HepG2 (cell line): ENCODE results near the gene GATA5. TPM values are rescaled to one million over a fixed set of nuclear protein-coding genes. Genes with fewer than 3 reads are reported as not detected.

Experiments
- GPN1 ChIP-seq: sonication (generic); formaldehyde crosslinking; IDR thresholded peaks from 2 replicates; pipeline ENCODE4 v1.5.1; 2020; ENCODE audit warnings: missing genetic modification reagents, borderline replicate concordance
- KLF16 ChIP-seq, 2 experiments: sonication (generic) in 1 of 2; formaldehyde crosslinking in 1 of 2; IDR thresholded peaks; 2 replicates each; pipeline versions ENCODE4 v1.6.1 to v1.8.0; 2016 to 2023; ENCODE audit warnings: missing genetic modification reagents in 2 of 2, missing compliant biosample characterization in 1 of 2
- MATR3 ChIP-seq: sonication (generic); formaldehyde crosslinking; IDR thresholded peaks from 2 replicates; pipeline ENCODE4 v1.4.0; 2020; ENCODE audit warnings: missing genetic modification reagents
- NFKB2 ChIP-seq: sonication (generic); formaldehyde crosslinking; IDR thresholded peaks from 2 replicates; pipeline ENCODE4 v1.4.0; 2020; ENCODE audit warnings: missing genetic modification reagents, borderline replicate concordance
- ZFX ChIP-seq: sonication (generic); formaldehyde crosslinking; IDR thresholded peaks from 2 replicates; pipeline ENCODE4 v1.4.0; 2020; ENCODE audit warnings: mild to moderate bottlenecking, low read depth, missing genetic modification reagents, moderate library complexity
- ZNF101 ChIP-seq: sonication (generic); formaldehyde crosslinking; IDR thresholded peaks from 2 replicates; pipeline ENCODE4 v1.4.0; 2020; ENCODE audit warnings: mild to moderate bottlenecking, low read depth, missing genetic modification reagents, borderline replicate concordance
- ZNF337 ChIP-seq: sonication (generic); formaldehyde crosslinking; IDR thresholded peaks from 2 replicates; pipeline ENCODE4 v1.5.1; 2020; ENCODE audit warnings: missing genetic modification reagents, low read depth, mild to moderate bottlenecking, borderline replicate concordance
- polyA plus RNA-seq, 8 experiments: library from polyadenylated mRNA; depleted of rRNA in 3 of 8; stranded (reverse) in 7 of 8; unstranded in 1 of 8; fragments of >200 nt; fragmentation: Illumina TruSeq in 4 of 8; extraction: Trizol in 4 of 8; gene quantifications; 2 replicates each; pipeline versions ENCODE4 v1.2.1 to v1.2.3, GENCODE V29; 2011 to 2016; ENCODE audit warnings: low read depth in 4 of 8, missing spikeins in 1 of 8, mixed read lengths in 1 of 8; ENCODE audit not compliant: insufficient read depth in 1 of 8
- total RNA-seq, 5 experiments: library from RNA; depleted of rRNA; stranded (reverse); fragments of >200 nt; fragmentation: Illumina TruSeq; extraction: Trizol; gene quantifications; 2 replicates each; pipeline ENCODE4 v1.2.3, GENCODE V29; 2016; ENCODE audit warnings: low read depth in 1 of 5
- TF ChIP-seq, protein P1 (sequence below): sonication (generic); formaldehyde crosslinking; IDR thresholded peaks from 2 replicates; pipeline ENCODE4 v1.4.0; 2020; ENCODE audit warnings: missing genetic modification reagents, borderline replicate concordance
- TF ChIP-seq, protein P2 (sequence below): sonication (generic); formaldehyde crosslinking; IDR thresholded peaks from 2 replicates; pipeline ENCODE4 v1.4.0; 2020; ENCODE audit warnings: missing genetic modification reagents
- TF ChIP-seq, protein P3 (sequence below): sonication (generic); formaldehyde crosslinking; IDR thresholded peaks from 2 replicates; pipeline ENCODE4 v1.4.0; 2020; ENCODE audit warnings: missing genetic modification reagents, borderline replicate concordance
- TF ChIP-seq, protein P4 (sequence below), 2 experiments: sonication (generic) in 1 of 2; formaldehyde crosslinking in 1 of 2; IDR thresholded peaks; 2 replicates each; pipeline versions ENCODE4 v1.4.0 to v1.6.1; 2018 to 2020; ENCODE audit warnings: missing genetic modification reagents in 2 of 2, borderline replicate concordance in 1 of 2, low read depth in 1 of 2, mild to moderate bottlenecking in 1 of 2, missing biosample characterization in 1 of 2

The GATA5 gene
- total and polyA plus RNA-seq, 2 of the 13 experiments (the other 11 are each of a cell fraction or from before 2014, with no cell fraction given): 0.12 to 0.20 TPM

DNA sequence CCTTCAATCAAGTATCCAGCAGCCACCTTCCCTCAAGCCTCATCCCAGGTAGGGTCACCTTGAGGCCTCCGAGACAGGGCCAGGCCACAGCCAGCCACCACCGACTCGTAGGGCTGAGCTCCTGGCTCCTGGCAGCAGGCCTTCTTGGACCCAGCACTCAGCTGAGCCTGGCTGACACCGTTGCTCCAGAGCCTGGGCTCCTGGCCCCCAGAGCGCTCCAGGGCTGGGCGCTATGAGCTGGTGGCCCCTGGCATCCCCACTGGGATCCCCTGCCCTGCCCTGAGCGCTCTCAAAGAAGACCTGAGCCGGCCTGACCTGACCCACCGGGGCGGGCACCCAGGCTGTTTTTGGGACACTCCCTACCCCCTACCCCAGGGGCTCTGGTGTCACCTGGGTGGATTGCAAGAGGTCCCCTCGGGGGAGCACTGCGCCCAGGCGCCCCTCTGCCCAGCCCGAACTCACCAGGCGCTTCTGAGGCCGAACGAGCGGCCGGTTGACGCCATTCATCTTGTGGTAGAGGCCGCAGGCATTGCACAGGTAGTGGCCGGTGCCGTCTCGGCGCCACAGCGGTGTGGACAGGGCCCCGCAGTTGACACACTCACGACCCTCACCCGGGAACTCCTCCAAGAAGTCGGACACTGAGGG lies 2.7 kb downstream of the GATA5 start (continued):
- TF ChIP-seq, protein P1, sequence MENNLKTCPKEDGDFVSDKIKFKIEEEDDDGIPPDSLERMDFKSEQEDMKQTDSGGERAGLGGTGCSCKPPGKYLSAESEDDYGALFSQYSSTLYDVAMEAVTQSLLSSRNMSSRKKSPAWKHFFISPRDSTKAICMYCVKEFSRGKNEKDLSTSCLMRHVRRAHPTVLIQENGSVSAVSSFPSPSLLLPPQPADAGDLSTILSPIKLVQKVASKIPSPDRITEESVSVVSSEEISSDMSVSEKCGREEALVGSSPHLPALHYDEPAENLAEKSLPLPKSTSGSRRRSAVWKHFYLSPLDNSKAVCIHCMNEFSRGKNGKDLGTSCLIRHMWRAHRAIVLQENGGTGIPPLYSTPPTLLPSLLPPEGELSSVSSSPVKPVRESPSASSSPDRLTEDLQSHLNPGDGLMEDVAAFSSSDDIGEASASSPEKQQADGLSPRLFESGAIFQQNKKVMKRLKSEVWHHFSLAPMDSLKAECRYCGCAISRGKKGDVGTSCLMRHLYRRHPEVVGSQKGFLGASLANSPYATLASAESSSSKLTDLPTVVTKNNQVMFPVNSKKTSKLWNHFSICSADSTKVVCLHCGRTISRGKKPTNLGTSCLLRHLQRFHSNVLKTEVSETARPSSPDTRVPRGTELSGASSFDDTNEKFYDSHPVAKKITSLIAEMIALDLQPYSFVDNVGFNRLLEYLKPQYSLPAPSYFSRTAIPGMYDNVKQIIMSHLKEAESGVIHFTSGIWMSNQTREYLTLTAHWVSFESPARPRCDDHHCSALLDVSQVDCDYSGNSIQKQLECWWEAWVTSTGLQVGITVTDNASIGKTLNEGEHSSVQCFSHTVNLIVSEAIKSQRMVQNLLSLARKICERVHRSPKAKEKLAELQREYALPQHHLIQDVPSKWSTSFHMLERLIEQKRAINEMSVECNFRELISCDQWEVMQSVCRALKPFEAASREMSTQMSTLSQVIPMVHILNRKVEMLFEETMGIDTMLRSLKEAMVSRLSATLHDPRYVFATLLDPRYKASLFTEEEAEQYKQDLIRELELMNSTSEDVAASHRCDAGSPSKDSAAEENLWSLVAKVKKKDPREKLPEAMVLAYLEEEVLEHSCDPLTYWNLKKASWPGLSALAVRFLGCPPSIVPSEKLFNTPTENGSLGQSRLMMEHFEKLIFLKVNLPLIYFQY (CRISPR knock-in tag): no peak
- no peak for TF ChIP-seq ZNF101
- no peak for TF ChIP-seq NFKB2 (CRISPR knock-in tag)
- TF ChIP-seq ZNF337: no peak
- TF ChIP-seq, protein P2, sequence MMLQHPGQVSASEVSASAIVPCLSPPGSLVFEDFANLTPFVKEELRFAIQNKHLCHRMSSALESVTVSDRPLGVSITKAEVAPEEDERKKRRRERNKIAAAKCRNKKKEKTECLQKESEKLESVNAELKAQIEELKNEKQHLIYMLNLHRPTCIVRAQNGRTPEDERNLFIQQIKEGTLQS: no peak
- TF ChIP-seq, protein P3, sequence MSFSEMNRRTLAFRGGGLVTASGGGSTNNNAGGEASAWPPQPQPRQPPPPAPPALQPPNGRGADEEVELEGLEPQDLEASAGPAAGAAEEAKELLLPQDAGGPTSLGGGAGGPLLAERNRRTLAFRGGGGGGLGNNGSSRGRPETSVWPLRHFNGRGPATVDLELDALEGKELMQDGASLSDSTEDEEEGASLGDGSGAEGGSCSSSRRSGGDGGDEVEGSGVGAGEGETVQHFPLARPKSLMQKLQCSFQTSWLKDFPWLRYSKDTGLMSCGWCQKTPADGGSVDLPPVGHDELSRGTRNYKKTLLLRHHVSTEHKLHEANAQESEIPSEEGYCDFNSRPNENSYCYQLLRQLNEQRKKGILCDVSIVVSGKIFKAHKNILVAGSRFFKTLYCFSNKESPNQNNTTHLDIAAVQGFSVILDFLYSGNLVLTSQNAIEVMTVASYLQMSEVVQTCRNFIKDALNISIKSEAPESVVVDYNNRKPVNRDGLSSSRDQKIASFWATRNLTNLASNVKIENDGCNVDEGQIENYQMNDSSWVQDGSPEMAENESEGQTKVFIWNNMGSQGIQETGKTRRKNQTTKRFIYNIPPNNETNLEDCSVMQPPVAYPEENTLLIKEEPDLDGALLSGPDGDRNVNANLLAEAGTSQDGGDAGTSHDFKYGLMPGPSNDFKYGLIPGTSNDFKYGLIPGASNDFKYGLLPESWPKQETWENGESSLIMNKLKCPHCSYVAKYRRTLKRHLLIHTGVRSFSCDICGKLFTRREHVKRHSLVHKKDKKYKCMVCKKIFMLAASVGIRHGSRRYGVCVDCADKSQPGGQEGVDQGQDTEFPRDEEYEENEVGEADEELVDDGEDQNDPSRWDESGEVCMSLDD (CRISPR knock-in tag): no peak
- TF ChIP-seq ZFX: peak; percentile 44
- TF ChIP-seq, protein P4, sequence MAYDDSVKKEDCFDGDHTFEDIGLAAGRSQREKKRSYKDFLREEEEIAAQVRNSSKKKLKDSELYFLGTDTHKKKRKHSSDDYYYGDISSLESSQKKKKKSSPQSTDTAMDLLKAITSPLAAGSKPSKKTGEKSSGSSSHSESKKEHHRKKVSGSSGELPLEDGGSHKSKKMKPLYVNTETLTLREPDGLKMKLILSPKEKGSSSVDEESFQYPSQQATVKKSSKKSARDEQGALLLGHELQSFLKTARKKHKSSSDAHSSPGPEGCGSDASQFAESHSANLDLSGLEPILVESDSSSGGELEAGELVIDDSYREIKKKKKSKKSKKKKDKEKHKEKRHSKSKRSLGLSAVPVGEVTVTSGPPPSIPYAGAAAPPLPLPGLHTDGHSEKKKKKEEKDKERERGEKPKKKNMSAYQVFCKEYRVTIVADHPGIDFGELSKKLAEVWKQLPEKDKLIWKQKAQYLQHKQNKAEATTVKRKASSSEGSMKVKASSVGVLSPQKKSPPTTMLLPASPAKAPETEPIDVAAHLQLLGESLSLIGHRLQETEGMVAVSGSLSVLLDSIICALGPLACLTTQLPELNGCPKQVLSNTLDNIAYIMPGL (CRISPR knock-in tag; IDR thresholded peaks at IDR 0.05; ENCODE audit: borderline replicate concordance in 1 of 2, low read depth in 1 of 2): no peak
- TF ChIP-seq KLF16 (CRISPR knock-in tag; IDR thresholded peaks at IDR 0.05): 0 out of 4 replicates have a peak, but pooled peaks of 1 of the 2 experiments have one; percentile 9
- TF ChIP-seq GPN1: peak; percentile 28; the same call in 1 of the 2 replicates
- TF ChIP-seq MATR3 (CRISPR knock-in tag): 0 out of 2 replicates have a peak, but pooled peaks have one; percentile 45
